K562 (cell line): ENCODE data around the gene RNU6-8. TPM values are rescaled to one million over a fixed set of nuclear protein-coding genes. Genes with fewer than 3 reads are reported as not detected.

Experiments
- ATAC-seq: fragments of 200-7000 bp; cut with Tn5 transposase; 3 replicates; pipeline ENCODE4 v1.9.1; 2020; ENCODE audit warnings: moderate library complexity
- BruUV-seq: library from RNA; stranded (reverse); fragments of 400-500 nt; replicated peaks from 2 replicates; lab custom pipeline; 2021; lab: Mats Ljungman, UMichigan
- CTCF ChIA-PET: fragments of 300-600 bp; formaldehyde crosslinking; extraction: SDS; loops from one replicate; lab custom pipeline; 2021; ENCODE audit warnings: low intra/inter-chr PET ratio; lab: Yijun Ruan, JAX
- POLR2A ChIA-PET: fragments of 300-600, 350-650 bp; sonication (Branson Sonifier 250); formaldehyde crosslinking; extraction: SDS; loops from one replicate; lab custom pipeline; 2021; ENCODE audit warnings: antibody characterized with exemption, inconsistent platforms; lab: Yijun Ruan, JAX
- DNase-seq, 4 experiments: peaks; one replicate each; pipeline versions ENCODE4 v3.0.0 to v3.0.0-alpha.2; 2011 to 2018; ENCODE audit warnings: low spot score in 3 of 4, mixed read lengths in 3 of 4; ENCODE audit errors: extremely low read depth in 1 of 4
- FAIRE-seq: peaks from 2 replicates; lab custom pipeline; 2011; peaks lifted over from hg19 to GRCh38; lab: Jason Lieb, UNC
- H2AFZ ChIP-seq: 2 replicates; pipeline ENCODE4 v1.6.0; 2011; ENCODE audit warnings: low read depth, low read length, control low read depth, inconsistent platforms
- H3K27ac ChIP-seq: fragments of 200-600 bp; 3 replicates; pipeline ENCODE4 v1.8.0; 2011; ENCODE audit warnings: low read depth, mild to moderate bottlenecking, control low read depth, inconsistent platforms, low read length, moderate library complexity, mixed read lengths; ENCODE audit errors: extremely low read depth
- H3K27me3 ChIP-seq, 2 experiments: fragments of 300-600 bp in 1 of 2; 2 replicates in 1 of 2; 3 replicates in 1 of 2; pipeline versions ENCODE4 v1.6.0 to v1.8.0; 2011; ENCODE audit warnings: inconsistent platforms in 2 of 2, low read length in 2 of 2, mild to moderate bottlenecking in 1 of 2, mixed read lengths in 1 of 2, moderate library complexity in 1 of 2; ENCODE audit not compliant: control insufficient read depth in 2 of 2, insufficient read depth in 2 of 2
- H3K36me3 ChIP-seq: fragments of 300-600 bp; 3 replicates; pipeline ENCODE4 v1.8.0; 2011; ENCODE audit warnings: mild to moderate bottlenecking, low read length, inconsistent platforms; ENCODE audit not compliant: control insufficient read depth, insufficient read depth
- H3K4me1 ChIP-seq, 2 experiments: fragments of 200-600 bp in 1 of 2; replicated peaks in 1 of 2; 2 replicates in 1 of 2; 3 replicates in 1 of 2; pipeline versions ENCODE4 v1.5.1 to v1.8.0; 2011; ENCODE audit warnings: inconsistent platforms in 2 of 2, low read length in 2 of 2, mild to moderate bottlenecking in 1 of 2, mixed read lengths in 1 of 2, moderate library complexity in 1 of 2; ENCODE audit not compliant: control insufficient read depth in 2 of 2, insufficient read depth in 2 of 2
- H3K4me2 ChIP-seq: 2 replicates; pipeline ENCODE4 v1.6.1; 2011; ENCODE audit warnings: low read length, control low read depth, inconsistent platforms, mixed read lengths; ENCODE audit not compliant: insufficient read depth
- H3K4me3 ChIP-seq: fragments of 200-600 bp; sonication (generic), shearing (Covaris generic); 2 replicates; pipeline ENCODE4 v1.5.1; 2016; ENCODE audit warnings: control low read depth, inconsistent platforms
- H3K79me2 ChIP-seq: fragments of 200-600 bp; 3 replicates; pipeline ENCODE4 v1.8.0; 2011; ENCODE audit warnings: low read length, inconsistent platforms; ENCODE audit not compliant: control insufficient read depth, insufficient read depth
- H3K9ac ChIP-seq, 2 experiments: 2 replicates each; pipeline versions ENCODE4 v1.6.0 to v1.6.1; 2011; ENCODE audit warnings: low read depth in 2 of 2, low read length in 2 of 2, control low read depth in 1 of 2, inconsistent platforms in 1 of 2, mild to moderate bottlenecking in 1 of 2, mixed read lengths in 1 of 2; ENCODE audit not compliant: insufficient read depth in 1 of 2
- H3K9me1 ChIP-seq: one replicate; pipeline ENCODE4 v1.6.0; 2011; ENCODE audit warnings: inconsistent platforms, mild to moderate bottlenecking, low read length, moderate library complexity; ENCODE audit not compliant: control insufficient read depth, insufficient read depth
- H3K9me3 ChIP-seq: replicated peaks from 2 replicates; pipeline ENCODE4 v1.5.1; 2011; ENCODE audit warnings: low read depth, low read length, inconsistent platforms; ENCODE audit not compliant: control insufficient read depth, insufficient read depth
- H4K20me1 ChIP-seq: replicated peaks from 2 replicates; pipeline ENCODE4 v1.6.1; 2011; ENCODE audit warnings: low read length, inconsistent platforms, mixed read lengths; ENCODE audit not compliant: control insufficient read depth, insufficient read depth
- CCAR2 ChIP-seq: fragments of 200-400 bp; formaldehyde crosslinking; IDR thresholded peaks from 2 replicates; pipeline ENCODE4 v1.6.1; 2017; ENCODE audit warnings: mild to moderate bottlenecking, low read depth, low read length
- FOXK2 ChIP-seq, 2 experiments: fragments of 450-650 bp; IDR thresholded peaks in 1 of 2; conservative IDR thresholded peaks in 1 of 2; 2 replicates each; pipeline ENCODE4 v1.6.1; 2016; ENCODE audit warnings: low read depth in 2 of 2, mild to moderate bottlenecking in 1 of 2
- RBFOX2 ChIP-seq: fragments of 200-400 bp; formaldehyde crosslinking; IDR thresholded peaks from 2 replicates; pipeline ENCODE4 v1.6.1; 2017; ENCODE audit warnings: low read depth, mild to moderate bottlenecking, low read length, moderate library complexity
- ZBTB8A ChIP-seq: fragments of 450-650 bp; IDR thresholded peaks from 2 replicates; pipeline ENCODE4 v1.6.1; 2018; ENCODE audit warnings: mild to moderate bottlenecking, moderate library complexity; ENCODE audit not compliant: partially characterized antibody
- ZNF197 ChIP-seq: fragments of 200-800 bp; sonication (Bioruptor generic); IDR thresholded peaks from 2 replicates; pipeline ENCODE4 v1.6.1; 2016; ENCODE audit warnings: low read depth, missing genetic modification characterization, missing compliant biosample characterization
- ZNF384 ChIP-seq: IDR thresholded peaks from 2 replicates; pipeline ENCODE4 v1.6.1; 2012; ENCODE audit warnings: low read depth, low read length, improper control_type of control experiment
- in situ Hi-C: fragments of 300-500 bp; cut with MboI; formaldehyde crosslinking; loops from 4 replicates; pipeline ENCODE4 v1.15.0; 2018; ENCODE audit warnings: inconsistent platforms, mixed read lengths
- intact Hi-C: fragments of 100-400 bp; cut with micrococcal nuclease; formaldehyde crosslinking; loops from 2 replicates; pipeline ENCODE4 v1.14.2; 2022
- polyA plus RNA-seq, 8 experiments: library from polyadenylated mRNA; depleted of rRNA in 4 of 8; stranded (reverse) in 5 of 8; unstranded in 3 of 8; fragments of >200 nt; fragmentation: Nextera tagmentation in 2 of 8; fragmentation: Illumina TruSeq in 1 of 8; extraction: Ambion mirVana in 2 of 8; extraction: Trizol in 1 of 8; gene quantifications; 2 replicates each; pipeline versions ENCODE4 v1.2.1 to v1.2.3, GENCODE V29; 2011 to 2014; ENCODE audit warnings: inconsistent platforms in 1 of 8, missing spikeins in 1 of 8
- total RNA-seq, 7 experiments: library from RNA; depleted of rRNA in 6 of 7; stranded (reverse); fragments of >200 nt in 6 of 7; fragmentation: Illumina TruSeq in 2 of 7; extraction: Trizol in 2 of 7; gene quantifications; 2 replicates each; pipeline versions ENCODE4 v1.2.1 to v1.2.3, GENCODE V29; 2011 to 2021; ENCODE audit warnings: low replicate concordance in 1 of 7
- TF ChIP-seq, protein P1 (sequence below), 2 experiments: fragments of 450-650 bp; formaldehyde crosslinking in 1 of 2; IDR thresholded peaks; 2 replicates each; pipeline versions ENCODE4 v1.4.0 to v1.6.1; 2014 to 2020; ENCODE audit warnings: mild to moderate bottlenecking in 2 of 2, borderline replicate concordance in 1 of 2, low read depth in 1 of 2

Gene RNU6-8
- total and polyA plus RNA-seq, 9 of the 15 experiments (the other 6 are each of a cell fraction or from before 2014, with no cell fraction given), result not detected

DNA sequence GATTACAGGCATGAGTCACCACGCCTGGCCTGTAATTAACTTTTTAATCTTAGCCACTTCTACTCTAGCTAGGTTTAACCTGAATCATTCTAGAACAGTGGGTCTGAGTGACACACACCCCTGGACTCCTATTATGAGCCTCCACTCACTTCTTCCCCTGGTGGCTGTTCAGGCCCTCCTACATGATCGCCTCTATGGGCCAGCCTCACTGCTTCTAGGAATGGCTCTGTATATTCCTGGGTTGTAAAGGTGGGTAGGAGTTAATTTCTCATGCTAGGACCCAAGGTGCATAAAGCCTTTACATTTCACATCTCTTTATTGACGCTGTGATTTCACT lies 8.0 kb upstream of the RNU6-8 start (continued):
- TF ChIP-seq, protein P1, sequence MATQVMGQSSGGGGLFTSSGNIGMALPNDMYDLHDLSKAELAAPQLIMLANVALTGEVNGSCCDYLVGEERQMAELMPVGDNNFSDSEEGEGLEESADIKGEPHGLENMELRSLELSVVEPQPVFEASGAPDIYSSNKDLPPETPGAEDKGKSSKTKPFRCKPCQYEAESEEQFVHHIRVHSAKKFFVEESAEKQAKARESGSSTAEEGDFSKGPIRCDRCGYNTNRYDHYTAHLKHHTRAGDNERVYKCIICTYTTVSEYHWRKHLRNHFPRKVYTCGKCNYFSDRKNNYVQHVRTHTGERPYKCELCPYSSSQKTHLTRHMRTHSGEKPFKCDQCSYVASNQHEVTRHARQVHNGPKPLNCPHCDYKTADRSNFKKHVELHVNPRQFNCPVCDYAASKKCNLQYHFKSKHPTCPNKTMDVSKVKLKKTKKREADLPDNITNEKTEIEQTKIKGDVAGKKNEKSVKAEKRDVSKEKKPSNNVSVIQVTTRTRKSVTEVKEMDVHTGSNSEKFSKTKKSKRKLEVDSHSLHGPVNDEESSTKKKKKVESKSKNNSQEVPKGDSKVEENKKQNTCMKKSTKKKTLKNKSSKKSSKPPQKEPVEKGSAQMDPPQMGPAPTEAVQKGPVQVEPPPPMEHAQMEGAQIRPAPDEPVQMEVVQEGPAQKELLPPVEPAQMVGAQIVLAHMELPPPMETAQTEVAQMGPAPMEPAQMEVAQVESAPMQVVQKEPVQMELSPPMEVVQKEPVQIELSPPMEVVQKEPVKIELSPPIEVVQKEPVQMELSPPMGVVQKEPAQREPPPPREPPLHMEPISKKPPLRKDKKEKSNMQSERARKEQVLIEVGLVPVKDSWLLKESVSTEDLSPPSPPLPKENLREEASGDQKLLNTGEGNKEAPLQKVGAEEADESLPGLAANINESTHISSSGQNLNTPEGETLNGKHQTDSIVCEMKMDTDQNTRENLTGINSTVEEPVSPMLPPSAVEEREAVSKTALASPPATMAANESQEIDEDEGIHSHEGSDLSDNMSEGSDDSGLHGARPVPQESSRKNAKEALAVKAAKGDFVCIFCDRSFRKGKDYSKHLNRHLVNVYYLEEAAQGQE (IDR thresholded peaks at IDR 0.05; ENCODE audit: borderline replicate concordance), result no peak
- TF ChIP-seq, protein P1 (CRISPR knock-in tag; IDR thresholded peaks at IDR 0.05; ENCODE audit: low read depth), result no peak

- no peaks in the 10 kb centered on the region for H4K20me1 ChIP-seq
- H3K4me3 ChIP-seq, result no peak overlapping the region
- no TSS peak for BruUV-seq
- POLR2A ChIA-PET, result no interaction called here
- DNase-seq, result no peak
- no peaks in the 10 kb centered on the region for H3K9me1 ChIP-seq
- no peak overlapping the region for H3K4me2 ChIP-seq
- TF ChIP-seq ZBTB8A (no peak), FOXK2 (conservative IDR thresholded peaks at IDR 0.05 in 1 of 2, IDR thresholded peaks at IDR 0.05 in 1 of 2; ENCODE audit: low read depth in 2 of 2) (no peak), ZNF197 (no peak), CCAR2 (no peak), RBFOX2 (no peak), ZNF384 (no peak)
- TF ChIP-seq, all 486 proteins: peak for 0
- FAIRE-seq (no peak), ATAC-seq (no peak)
- in situ Hi-C loops, result no loop called here
- H3K9me3 ChIP-seq, result no peaks in the 10 kb centered on the region
- no peak overlapping the region for H3K27ac ChIP-seq
- no peak overlapping the region for H3K9ac ChIP-seq
- H3K4me1 ChIP-seq, result no peaks in the 10 kb centered on the region; a peak in 1 of 5 replicates
- no peaks in the 10 kb centered on the region for H3K79me2 ChIP-seq
- no peak overlapping the region for H2AFZ ChIP-seq
- CTCF ChIA-PET, result no interaction called here
- intact Hi-C loops, result no loop called here
- no peaks in the 10 kb centered on the region for H3K36me3 ChIP-seq
- no peaks in the 10 kb centered on the region for H3K27me3 ChIP-seq
These were observed 6.4 kb upstream of the RNU6-8 start for GRCh38 chr14:32209471-32209870.
